SK-N-SH (cell line): Measurements from ENCODE around the gene PHKA1. TPM values are rescaled to one million over a fixed set of nuclear protein-coding genes. Genes with fewer than 3 reads are reported as not detected.

Experiments
- CTCF ChIA-PET: fragments of 300-600, 350-600 bp; formaldehyde crosslinking; extraction: SDS; loops from one replicate; lab custom pipeline; 2021; lab: Yijun Ruan, JAX
- POLR2A ChIA-PET: fragments of 350-600 bp; sonication (Branson Sonifier 250); formaldehyde crosslinking; extraction: SDS; loops from one replicate; lab custom pipeline; 2020; ENCODE audit warnings: antibody characterized with exemption, inconsistent platforms; lab: Yijun Ruan, JAX
- DNase-seq: peaks from one replicate; pipeline ENCODE4 v3.0.0; 2012
- H2AFZ ChIP-seq: fragments of 200-600 bp; sonication (generic); 2 replicates; pipeline ENCODE4 v1.8.1; 2016; ENCODE audit warnings: antibody characterized with exemption, mild to moderate bottlenecking, low read depth
- H3F3A ChIP-seq: fragments of 200-600 bp; sonication (generic); replicated peaks from 2 replicates; pipeline ENCODE3; 2016; ENCODE audit warnings: antibody characterized with exemption, mild to moderate bottlenecking; ENCODE audit not compliant: insufficient read depth
- H3K27ac ChIP-seq, 2 experiments: fragments of 200-500 bp in 1 of 2; fragments of 200-600 bp in 1 of 2; sonication (Bioruptor generic) in 1 of 2; sonication (generic), shearing (Covaris generic) in 1 of 2; 2 replicates each; pipeline versions ENCODE4 v1.5.1 to v1.6.1; 2014 to 2016; ENCODE audit warnings: low read depth in 2 of 2, inconsistent platforms in 1 of 2, low read length in 1 of 2, mild to moderate bottlenecking in 1 of 2, mixed read lengths in 1 of 2
- H3K27me3 ChIP-seq: fragments of 200-600 bp; sonication (generic), shearing (Covaris generic); 2 replicates; pipeline ENCODE4 v1.6.1; 2016; ENCODE audit warnings: mixed run types; ENCODE audit not compliant: insufficient read depth
- H3K36me3 ChIP-seq, 2 experiments: fragments of 200-500 bp in 1 of 2; fragments of 200-600 bp in 1 of 2; sonication (Bioruptor generic) in 1 of 2; sonication (generic) in 1 of 2; replicated peaks in 1 of 2; 2 replicates each; pipeline versions ENCODE3 to v1.5.1; 2014 to 2016; ENCODE audit warnings: low read length in 1 of 2, mild to moderate bottlenecking in 1 of 2; ENCODE audit not compliant: insufficient read depth in 2 of 2, control insufficient read depth in 1 of 2
- H3K4me1 ChIP-seq, 2 experiments: fragments of 200-500 bp in 1 of 2; fragments of 200-600 bp in 1 of 2; sonication (Bioruptor generic) in 1 of 2; sonication (generic), shearing (Covaris generic) in 1 of 2; 2 replicates each; pipeline versions ENCODE4 v1.5.1 to v1.6.1; 2014 to 2016; ENCODE audit warnings: low read depth in 1 of 2, low read length in 1 of 2, mixed run types in 1 of 2; ENCODE audit not compliant: insufficient read depth in 2 of 2, control insufficient read depth in 1 of 2
- H3K4me2 ChIP-seq: fragments of 200-600 bp; sonication (generic), shearing (Covaris generic); 2 replicates; pipeline ENCODE4 v1.6.1; 2017; ENCODE audit warnings: mixed run types
- H3K4me3 ChIP-seq, 2 experiments: fragments of 200-500 bp in 1 of 2; fragments of 200-600 bp in 1 of 2; sonication (Bioruptor generic) in 1 of 2; sonication (generic), shearing (Covaris generic) in 1 of 2; 2 replicates each; pipeline versions ENCODE4 v1.5.1 to v1.8.1; 2014 to 2016; ENCODE audit warnings: low read depth in 2 of 2, inconsistent platforms in 1 of 2, low read length in 1 of 2, mild to moderate bottlenecking in 1 of 2, mixed read lengths in 1 of 2, moderate library complexity in 1 of 2
- H3K79me2 ChIP-seq: fragments of 200-600 bp; sonication (generic); 2 replicates; pipeline ENCODE4 v1.8.1; 2017; ENCODE audit warnings: mild to moderate bottlenecking; ENCODE audit not compliant: insufficient read depth
- H3K9ac ChIP-seq: fragments of 200-600 bp; sonication (generic); 2 replicates; pipeline ENCODE4 v1.6.1; 2017; ENCODE audit warnings: mixed run types
- H3K9me2 ChIP-seq: fragments of 200-600 bp; sonication (generic); 2 replicates; pipeline ENCODE4 v1.6.1; 2017; ENCODE audit warnings: mixed run types
- H3K9me3 ChIP-seq: fragments of 200-600 bp; sonication (generic); 2 replicates; pipeline ENCODE4 v1.6.1; 2017; ENCODE audit warnings: mixed run types, mild to moderate bottlenecking, moderate library complexity
- H4K20me1 ChIP-seq: fragments of 200-600 bp; sonication (generic); 2 replicates; pipeline ENCODE4 v1.6.1; 2017; ENCODE audit warnings: mild to moderate bottlenecking, mixed run types; ENCODE audit not compliant: insufficient read depth
- ELF1 ChIP-seq: IDR thresholded peaks from 2 replicates; pipeline ENCODE4 v1.4.0; 2012
- EZH2phosphoT487 ChIP-seq: fragments of 200-600 bp; sonication (generic); IDR thresholded peaks from 2 replicates; pipeline ENCODE4 v1.6.1; 2017; ENCODE audit warnings: low read depth, mixed run types, mild to moderate bottlenecking, antibody characterized with exemption, moderate library complexity, borderline replicate concordance
- FOSL2 ChIP-seq: IDR thresholded peaks from 2 replicates; pipeline ENCODE4 v1.4.0; 2012; ENCODE audit warnings: low read depth, mild to moderate bottlenecking, moderate library complexity, borderline replicate concordance
- FOXJ3 ChIP-seq: sonication (generic); formaldehyde crosslinking; IDR thresholded peaks from 2 replicates; pipeline ENCODE4 v1.5.1; 2020; ENCODE audit warnings: mild to moderate bottlenecking, missing genetic modification reagents
- FOXM1 ChIP-seq: IDR thresholded peaks from 2 replicates; pipeline ENCODE4 v1.4.0; 2012; ENCODE audit warnings: low read depth, mild to moderate bottlenecking
- GABPA ChIP-seq: IDR thresholded peaks from 2 replicates; pipeline ENCODE4 v1.4.0; 2012; ENCODE audit warnings: low read depth, mild to moderate bottlenecking
- IRF3 ChIP-seq: fragments of 150-350 bp; IDR thresholded peaks from 2 replicates; pipeline ENCODE4 v1.6.1; 2016; ENCODE audit warnings: mild to moderate bottlenecking, low read depth, low read length
- MXI1 ChIP-seq: IDR thresholded peaks from 2 replicates; pipeline ENCODE4 v1.6.1; 2012; ENCODE audit warnings: mild to moderate bottlenecking, low read depth, low read length, improper control_type of control experiment
- NFIC ChIP-seq: IDR thresholded peaks from 2 replicates; pipeline ENCODE4 v1.4.0; 2012; ENCODE audit warnings: borderline replicate concordance
- NRF1 ChIP-seq: IDR thresholded peaks from 2 replicates; pipeline ENCODE4 v1.6.1; 2012; ENCODE audit warnings: low read depth, mild to moderate bottlenecking, low read length
- RAD21 ChIP-seq: IDR thresholded peaks from 2 replicates; pipeline ENCODE4 v1.6.1; 2012; ENCODE audit warnings: mild to moderate bottlenecking, low read length
- REST ChIP-seq: IDR thresholded peaks from 2 replicates; pipeline ENCODE4 v1.6.1; 2012; ENCODE audit warnings: mild to moderate bottlenecking, low read depth, low read length, moderate library complexity
- SMC3 ChIP-seq: IDR thresholded peaks from 2 replicates; pipeline ENCODE4 v1.6.1; 2012; ENCODE audit warnings: low read depth, low read length, improper control_type of control experiment
- TAF1 ChIP-seq: IDR thresholded peaks from 2 replicates; pipeline ENCODE4 v1.6.1; 2012; ENCODE audit warnings: low read depth, mild to moderate bottlenecking, low read length, moderate library complexity, borderline replicate concordance
- USF1 ChIP-seq: IDR thresholded peaks from 2 replicates; pipeline ENCODE4 v1.4.0; 2012; ENCODE audit warnings: low read depth, borderline replicate concordance
- YY1 ChIP-seq: IDR thresholded peaks from 2 replicates; pipeline ENCODE4 v1.4.0; 2012; ENCODE audit warnings: low read depth, mild to moderate bottlenecking
- WGBS: methylation state at CpG from one replicate; pipeline ENCODE4 v1.1.6; 2017; ENCODE audit warnings: low lambda C conversion rate; 5-methylcytosine and 5-hydroxymethylcytosine counted together
- polyA plus RNA-seq, 3 experiments: library from polyadenylated mRNA; depleted of rRNA; stranded (reverse); fragments of >200 nt; gene quantifications; 2 replicates each; pipeline ENCODE4 v1.2.3, GENCODE V29; 2012

PHKA1 gene
- polyA plus RNA-seq, 1 of the 3 experiments (the other 2 are of a cell fraction), result 4.8 TPM

GRCh38 chrX:72727846-72728245 lies 13.7 kb upstream of the PHKA1 start:
- H3K27me3 ChIP-seq, result peaks cover 5% of the 10 kb centered on the region
- H3K4me1 ChIP-seq, result no peaks in the 10 kb centered on the region
- POLR2A ChIA-PET, result no interaction called here
- H3K27ac ChIP-seq, result no peak overlapping the region
- no peaks in the 10 kb centered on the region for H3F3A ChIP-seq
- H2AFZ ChIP-seq, result no peak overlapping the region
- CTCF ChIA-PET, result no interaction called here
- no peaks in the 10 kb centered on the region for H3K36me3 ChIP-seq
- no peaks in the 10 kb centered on the region for H3K9me2 ChIP-seq
- no peak overlapping the region for H3K4me2 ChIP-seq
- no peak overlapping the region for H3K4me3 ChIP-seq
- no peaks in the 10 kb centered on the region for H3K9me3 ChIP-seq
- H4K20me1 ChIP-seq, result no peaks in the 10 kb centered on the region
- H3K9ac ChIP-seq, result no peak overlapping the region
- no peak for DNase-seq
- no peaks in the 10 kb centered on the region for H3K79me2 ChIP-seq
- 65% methylated on average over 7 of the region's 7 CpGs for WGBS
- TF ChIP-seq NFIC (no peak), EZH2phosphoT487 (no peak), SMC3 (no peak), IRF3 (no peak), REST (no peak)

- Histone ChIP-seq H3K27me3 (peaks cover 13% of the 10 kb centered on the region; the same call in 1 of the 2 replicates), H3K79me2 (no peaks in the 10 kb centered on the region), H3K4me2 (no peak overlapping the region), H3K9me2 (no peaks in the 10 kb centered on the region), H3K36me3 (no peaks in the 10 kb centered on the region), H4K20me1 (no peaks in the 10 kb centered on the region), H3K9me3 (no peaks in the 10 kb centered on the region), H3K4me1 (peaks cover 0 to 4% of the 10 kb centered on the region in 2 experiments; a peak in 1 of 4 replicates), H3K27ac (no peak overlapping the region), H3K4me3 (no peak overlapping the region), H2AFZ (no peak overlapping the region), H3F3A (peaks cover 14% of the 10 kb centered on the region), H3K9ac (no peak overlapping the region)
- no peak for TF ChIP-seq EZH2phosphoT487
- DNase-seq, result no peak
- CTCF ChIA-PET, result no interaction called here
- POLR2A ChIA-PET, result no interaction called here
- whole genome bisulfite sequencing, result 37% methylated on average over 5 of the region's 5 CpGs
These were observed 2.7 kb upstream of the PHKA1 start for GRCh38 chrX:72716766-72717165.

- no peaks in the 10 kb centered on the region for H4K20me1 ChIP-seq
- peaks cover 0 to 4% of the 10 kb centered on the region in 2 experiments; a peak in 1 of 4 replicates for H3K4me1 ChIP-seq
- CTCF ChIA-PET, result no interaction called here
- no peaks in the 10 kb centered on the region for H3K9me2 ChIP-seq
- H3K27ac ChIP-seq, result no peak overlapping the region
- no peaks in the 10 kb centered on the region for H3K36me3 ChIP-seq
- POLR2A ChIA-PET, result no interaction called here
- H3K27me3 ChIP-seq, result peaks cover 13% of the 10 kb centered on the region; the same call in 1 of the 2 replicates
- H2AFZ ChIP-seq, result no peak overlapping the region
- H3K4me3 ChIP-seq, result no peak overlapping the region
- no peaks in the 10 kb centered on the region for H3K9me3 ChIP-seq
- no peak overlapping the region for H3K9ac ChIP-seq
- H3K4me2 ChIP-seq, result no peak overlapping the region
- peaks cover 14% of the 10 kb centered on the region for H3F3A ChIP-seq
- DNase-seq, result no peak
- 51% methylated on average over 12 of the region's 12 CpGs for WGBS
- no peaks in the 10 kb centered on the region for H3K79me2 ChIP-seq
- TF ChIP-seq MXI1, result no peak
- no peak for TF ChIP-seq FOSL2
- TF ChIP-seq FOXJ3 (CRISPR knock-in tag), result no peak
- TF ChIP-seq RAD21, result no peak
- no peak for TF ChIP-seq GABPA
- no peak for TF ChIP-seq YY1
- no peak for TF ChIP-seq TAF1
- TF ChIP-seq ELF1, result no peak
- no peak for TF ChIP-seq NRF1
- no peak for TF ChIP-seq FOXM1
- TF ChIP-seq USF1, result no peak
These were observed 1.4 kb upstream of the PHKA1 start for GRCh38 chrX:72715546-72715945.
